RPMI8226 (cell line): Measurements from ENCODE around the gene YPEL1.
"Not testable (repeated sequence)": the region's sequence is repeated elsewhere in the genome, so short reads cannot be mapped to it uniquely, and the experiment has no call there.

Experiments
- DNase-seq: peaks from one replicate; pipeline ENCODE4 v3.0.0-alpha.2; 2015

The YPEL1 gene

DNA sequence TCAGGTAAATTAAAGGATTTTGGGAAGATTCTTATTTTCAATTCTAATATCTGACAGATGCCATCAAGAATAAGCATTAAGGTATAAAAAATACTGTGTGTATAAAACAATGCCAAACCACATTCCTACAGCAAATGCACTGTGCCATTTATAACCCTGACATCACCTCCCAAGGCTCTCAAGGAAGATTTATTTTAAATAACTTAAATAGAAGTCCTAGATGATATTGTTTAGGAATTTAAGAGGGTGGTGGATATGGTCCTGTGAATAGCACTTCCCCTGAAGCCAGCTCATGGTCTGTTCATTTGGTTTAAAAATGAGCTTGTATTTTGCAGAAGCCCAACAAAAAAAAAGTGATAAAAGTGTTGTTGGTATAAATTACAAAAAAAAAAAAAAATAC, 37.7 kb downstream of the YPEL1 start:
- no peak for DNase-seq

DNA sequence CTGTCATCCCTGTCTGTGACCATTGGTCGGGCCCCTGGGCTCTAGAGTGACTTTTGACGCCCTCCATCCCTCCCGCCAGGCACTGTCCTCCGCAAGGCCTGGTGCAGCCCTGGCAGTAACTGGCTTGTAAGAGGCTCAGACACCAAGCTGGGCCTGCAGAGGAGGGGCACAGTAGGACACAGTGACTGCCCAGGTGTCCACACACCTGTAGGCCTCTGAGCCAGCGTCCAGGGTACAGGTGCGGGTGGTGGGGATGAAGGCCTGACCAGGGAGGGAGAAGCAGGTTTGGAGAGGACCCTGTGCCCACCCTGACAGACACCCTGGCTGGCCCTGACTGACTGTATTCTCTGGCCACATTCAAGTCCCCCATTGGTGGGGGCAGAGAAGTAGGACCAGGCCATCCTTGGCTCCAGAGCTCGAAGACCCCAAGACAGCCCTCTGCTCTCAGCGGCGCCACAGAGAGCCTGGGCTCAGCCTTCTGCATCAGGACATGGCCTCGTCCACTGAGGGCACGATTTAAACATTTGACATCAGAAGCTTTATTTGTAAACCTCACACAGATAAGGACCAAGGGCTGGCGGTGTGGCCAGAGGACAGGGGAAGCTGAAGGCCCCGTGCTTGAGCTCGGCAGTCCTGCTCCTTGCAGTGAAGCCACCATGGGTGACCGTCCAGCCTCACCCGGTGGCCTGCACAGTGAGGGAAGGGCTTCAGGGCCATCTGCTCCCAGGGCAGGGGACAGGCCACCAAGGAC, 38.4 kb downstream of the YPEL1 start:
- DNase-seq = no peak

DNA sequence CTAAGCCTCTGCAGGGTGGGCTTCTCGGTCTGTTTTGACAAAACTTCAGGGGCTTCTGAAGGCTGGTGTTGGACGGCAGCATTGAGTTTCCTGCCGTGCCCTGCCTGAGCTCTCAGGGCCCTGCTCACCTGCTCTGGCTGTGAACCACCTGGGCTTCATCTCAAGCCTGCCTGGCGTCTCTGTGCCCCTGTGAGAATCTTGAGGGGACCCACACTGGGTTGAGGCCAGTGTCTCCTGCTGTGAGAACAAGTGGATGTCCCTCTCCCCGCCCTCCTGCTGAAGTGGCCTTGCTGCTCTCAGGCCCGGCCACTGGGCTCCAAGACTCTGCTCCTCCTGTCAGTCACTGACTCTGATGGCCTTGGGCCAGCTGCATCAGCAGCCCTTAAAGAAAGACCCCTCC, 39.5 kb downstream of the YPEL1 start:
- no peak for DNase-seq

DNA sequence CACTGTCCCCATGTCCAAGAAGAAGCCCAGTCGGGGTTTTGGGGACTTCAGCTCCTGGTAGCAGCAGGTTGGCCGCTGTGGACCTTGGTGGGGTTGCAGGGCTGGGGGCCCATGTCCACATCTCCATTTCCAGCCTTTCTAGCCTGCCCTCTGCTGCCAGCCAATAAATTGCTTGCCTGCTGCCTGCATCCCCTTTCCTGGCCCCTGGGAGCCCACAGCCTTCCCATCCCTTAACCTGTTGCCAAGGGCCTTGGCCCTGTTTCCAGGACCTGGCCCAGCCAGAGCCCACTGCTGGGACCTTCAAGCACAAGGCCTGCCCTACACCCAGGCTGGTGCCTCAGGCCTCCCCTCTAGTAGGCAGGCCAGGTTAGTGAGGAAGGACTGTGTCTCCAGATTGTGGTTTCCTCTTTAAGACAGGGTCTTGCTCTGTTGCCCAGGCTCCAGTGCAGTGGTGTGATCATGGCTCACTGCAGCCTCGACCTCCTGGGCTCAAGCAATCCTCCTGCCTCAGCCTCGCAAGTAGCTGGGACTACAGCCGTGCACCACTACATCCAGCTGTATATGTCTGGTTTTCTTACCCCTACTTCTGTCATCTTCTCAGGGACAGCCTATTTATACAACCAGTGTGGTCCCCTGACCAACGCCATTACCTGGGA, 40.0 kb downstream of the YPEL1 start:
- no peak for DNase-seq

DNA sequence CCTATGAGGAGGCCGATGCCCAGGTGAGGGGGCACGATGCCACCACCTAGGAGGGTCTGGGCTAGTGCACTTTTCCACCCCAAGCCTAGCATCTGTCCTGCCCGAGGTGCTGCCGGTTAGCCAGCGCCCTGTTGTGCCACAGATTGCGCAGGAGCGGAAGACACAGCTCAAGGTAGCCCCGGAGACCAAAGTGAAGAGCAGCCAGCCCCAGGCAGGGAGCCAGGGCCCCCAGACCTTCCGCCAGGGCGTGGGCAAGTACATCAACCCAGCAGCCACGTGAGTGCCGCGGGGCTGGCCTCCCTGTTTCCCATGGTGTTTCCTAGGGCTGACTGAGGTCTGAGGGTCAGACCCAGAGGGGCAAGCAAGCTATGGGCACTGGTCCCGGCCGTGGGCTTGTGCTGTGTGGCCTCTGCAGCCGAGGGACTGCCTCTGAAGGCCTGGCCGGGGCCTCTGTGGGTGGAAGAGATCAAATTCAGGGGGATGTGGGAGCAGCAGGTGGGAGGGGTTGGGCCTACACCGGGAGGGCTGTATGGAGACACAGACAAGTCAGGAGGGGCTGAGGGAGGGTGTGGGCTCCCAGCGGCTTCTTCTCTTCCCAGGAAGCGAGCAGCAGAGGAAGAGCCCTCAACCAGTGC, 40.7 kb downstream of the YPEL1 start:
- DNase-seq = no peak

DNA sequence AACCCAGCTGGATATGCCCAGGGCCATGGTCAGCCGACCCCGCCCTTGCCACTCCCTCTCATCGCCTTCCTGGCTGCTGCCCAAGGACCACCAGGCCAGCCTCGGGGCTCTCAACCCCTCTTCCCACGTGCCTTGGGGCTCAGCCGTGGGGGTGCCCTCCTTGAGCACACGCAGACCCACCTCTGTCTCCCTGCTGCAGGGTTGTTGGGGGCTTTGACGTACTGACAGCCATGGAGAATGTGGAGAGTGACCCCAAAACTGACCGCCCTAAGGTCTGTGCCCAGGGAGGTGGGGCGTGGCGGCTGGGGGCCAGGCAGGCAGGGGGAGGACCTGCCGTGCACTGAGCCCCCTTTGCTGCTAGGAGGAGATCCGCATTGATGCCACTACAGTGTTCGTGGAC, 41.2 kb downstream of the YPEL1 start:
- no peak for DNase-seq

DNA sequence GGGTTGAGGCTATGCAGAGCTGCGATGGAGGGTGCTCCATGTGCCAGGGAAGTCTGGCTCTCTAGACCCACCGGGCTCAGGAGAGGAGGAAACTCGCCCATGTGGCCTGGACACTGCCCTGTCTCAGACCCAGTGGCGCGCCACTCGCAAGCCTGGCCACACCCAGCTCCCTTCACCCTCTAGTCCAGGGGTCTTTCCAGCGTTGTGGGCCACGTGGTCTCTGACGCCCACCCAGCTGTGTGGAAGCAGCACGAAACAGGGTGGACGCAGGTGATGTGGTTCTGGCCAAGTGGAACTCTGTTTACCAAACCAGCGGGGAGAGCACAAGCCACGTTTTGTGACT, 41.6 kb downstream of the YPEL1 start:
- no peak for DNase-seq

DNA sequence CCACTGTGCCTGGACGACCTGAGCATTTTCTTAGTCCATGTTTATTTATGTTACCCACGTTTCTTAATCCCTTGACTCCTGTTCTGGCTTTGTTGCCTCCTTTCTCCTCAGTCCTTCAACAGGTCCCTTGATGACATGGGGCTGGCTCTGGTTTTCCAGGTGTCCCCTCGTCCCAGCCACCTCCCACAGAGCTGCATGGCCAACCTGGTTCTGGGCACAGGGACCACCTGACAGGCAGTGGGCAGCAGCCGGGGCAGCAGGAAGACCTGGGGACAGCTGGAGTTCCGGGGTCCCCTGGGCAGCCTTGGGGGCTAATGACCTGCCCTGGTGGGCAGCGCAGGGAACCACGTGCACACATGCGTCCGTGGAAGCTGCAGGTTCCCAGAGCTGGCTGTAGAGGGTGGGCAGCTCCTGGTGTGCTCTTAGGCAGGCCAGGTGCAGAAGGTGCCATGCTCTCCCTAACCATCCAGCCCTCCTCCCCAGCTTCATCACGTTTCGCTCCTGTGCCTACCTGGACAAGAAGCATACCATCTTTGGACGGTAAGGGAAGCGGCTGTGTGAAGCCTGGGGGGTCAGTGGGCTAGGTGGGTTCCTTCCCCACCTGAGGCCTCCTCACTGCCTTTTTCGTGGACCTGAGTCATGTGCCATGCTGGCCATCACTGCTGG, 42.1 kb downstream of the YPEL1 start:
- no peak for DNase-seq

DNA sequence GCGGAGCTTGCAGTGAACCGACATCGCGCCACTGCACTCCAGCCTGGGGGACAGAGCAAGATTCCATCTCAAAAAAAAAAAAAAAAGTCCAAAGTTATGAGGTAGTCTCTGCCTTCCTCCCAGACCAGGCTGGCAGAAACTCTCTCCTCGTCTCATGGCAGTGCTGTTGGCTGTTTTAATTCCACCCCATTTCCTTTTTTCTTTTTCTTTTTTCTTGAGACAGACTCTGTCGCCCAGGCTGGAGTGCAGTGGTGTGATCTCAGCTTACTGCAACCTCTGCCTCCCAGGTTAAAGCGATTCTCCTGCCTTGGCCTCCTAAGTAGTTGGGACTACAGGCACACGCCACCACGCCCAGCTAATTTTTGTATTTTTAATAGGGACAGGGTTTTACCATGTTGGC, 42.7 kb downstream of the YPEL1 start:
- not testable (repeated sequence) for DNase-seq

DNA sequence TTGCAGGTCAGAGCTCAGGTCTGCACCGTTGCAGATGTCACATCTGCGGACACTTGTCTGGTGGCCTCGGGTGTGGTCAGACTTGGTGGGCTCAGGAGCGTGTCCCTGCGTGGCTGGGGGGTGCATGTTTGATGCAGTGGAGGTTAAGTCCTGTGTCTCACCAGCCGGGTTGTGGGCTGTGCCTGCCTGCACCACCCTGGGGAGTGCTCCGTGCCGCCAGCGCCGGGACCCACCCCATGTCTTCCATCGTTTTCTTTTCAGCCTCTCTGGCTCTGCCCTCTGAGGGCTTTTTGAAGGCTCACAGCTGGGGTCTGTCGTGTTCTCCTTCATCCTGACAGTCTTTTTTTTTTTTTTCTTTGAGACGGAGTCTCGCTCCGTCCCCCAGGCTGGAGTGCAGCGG, 43.8 kb downstream of the YPEL1 start:
- no peak for DNase-seq

DNA sequence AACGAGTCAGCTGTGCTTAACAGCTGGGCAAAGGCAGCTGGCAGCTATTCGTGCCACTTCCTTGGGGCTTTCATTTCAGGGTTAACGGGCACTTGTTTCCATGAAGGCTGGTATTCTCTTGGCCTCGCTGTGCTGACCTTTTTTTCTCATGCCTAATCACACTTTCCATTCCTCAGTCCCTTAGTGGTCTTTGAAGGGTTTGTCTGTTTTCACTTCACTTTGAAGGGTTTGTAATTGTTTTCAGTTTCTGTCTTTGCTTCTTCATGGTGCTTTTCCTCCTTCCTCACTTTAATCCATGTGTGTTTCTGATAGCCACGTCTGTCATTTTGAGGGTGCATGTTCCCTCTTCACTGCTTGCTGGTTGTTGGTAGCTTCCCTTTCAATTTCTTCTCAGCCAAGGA, 45.2 kb downstream of the YPEL1 start:
- DNase-seq = peak; percentile 48

DNA sequence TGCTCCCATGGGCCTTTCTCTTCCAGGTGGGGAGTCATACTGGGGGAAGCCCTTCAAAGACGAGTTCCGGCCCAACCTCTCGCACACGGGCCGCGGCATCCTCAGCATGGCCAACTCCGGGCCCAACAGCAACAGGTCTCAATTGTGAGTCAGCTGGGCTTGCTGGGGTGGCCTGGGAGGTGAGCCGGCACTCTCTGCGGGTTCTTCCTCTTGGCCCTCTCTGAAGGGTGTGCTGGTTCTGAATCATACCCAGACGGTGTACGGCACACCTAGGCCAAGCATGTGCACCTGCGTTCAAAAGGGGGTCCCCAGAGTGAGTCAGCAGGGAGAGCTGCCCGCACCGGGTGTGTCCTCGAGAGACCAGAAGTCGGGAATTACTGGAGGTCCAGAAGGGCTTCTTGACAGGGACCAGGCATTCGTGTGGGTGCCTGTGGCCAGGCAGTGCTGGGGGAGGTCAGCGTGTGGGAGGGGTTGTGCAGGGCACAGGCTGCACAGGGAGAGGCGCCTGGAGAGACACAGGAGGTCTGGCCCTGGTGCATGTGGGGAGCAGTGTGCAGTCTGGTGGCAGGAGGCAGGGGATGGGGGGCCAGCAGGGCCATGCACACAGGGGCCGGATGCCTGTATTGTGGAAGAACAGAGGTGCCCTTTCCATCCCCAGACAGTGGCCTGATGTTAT, 46.8 kb downstream of the YPEL1 start:
- DNase-seq = no peak

DNA sequence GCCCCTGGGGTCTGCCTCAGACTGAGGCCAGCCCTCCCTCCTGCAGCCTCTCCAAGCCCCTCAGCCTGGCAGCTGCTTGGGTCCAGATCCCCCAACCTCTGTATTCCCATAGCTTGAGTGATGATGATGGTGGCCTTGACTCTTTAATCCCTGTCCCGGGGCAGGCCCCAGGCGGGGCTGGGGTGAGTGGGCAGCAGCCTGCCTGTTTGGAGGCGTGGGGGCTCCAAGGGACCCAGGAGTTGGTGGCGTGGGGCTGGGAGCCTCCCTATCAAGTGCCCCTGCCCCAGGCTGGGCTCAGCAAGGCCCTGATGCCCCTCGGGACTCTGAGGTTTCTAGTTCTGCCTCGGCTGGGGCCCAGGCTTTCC, 47.3 kb downstream of the YPEL1 start:
- DNase-seq = no peak

DNA sequence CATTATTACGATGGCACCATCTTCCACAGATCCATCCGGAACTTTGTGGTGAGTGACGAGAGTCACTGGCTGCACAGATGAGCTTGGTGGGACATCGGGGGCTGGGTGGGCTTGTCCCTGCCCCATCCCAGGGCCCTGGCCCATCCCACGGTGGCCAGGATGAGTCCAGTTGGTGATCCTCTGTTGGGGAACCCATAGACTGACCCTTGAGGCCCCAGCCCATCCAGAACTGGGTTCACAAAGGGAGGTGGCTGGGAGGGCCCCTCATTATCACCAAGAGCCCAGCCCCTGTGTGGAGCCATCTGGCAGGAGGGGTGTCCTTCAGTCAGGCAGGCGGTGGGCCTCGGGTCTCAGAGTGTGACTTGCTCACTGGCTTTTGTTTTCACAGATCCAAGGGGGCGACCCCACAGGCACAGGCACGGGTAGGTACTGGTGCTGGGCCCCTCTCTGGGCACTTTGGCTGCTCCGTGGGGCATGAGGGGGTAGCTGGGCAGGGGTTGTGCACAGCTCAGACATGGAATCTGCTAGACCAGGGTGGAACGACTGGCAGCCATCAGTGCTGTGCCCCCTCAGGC, 47.8 kb downstream of the YPEL1 start:
- no peak for DNase-seq

DNA sequence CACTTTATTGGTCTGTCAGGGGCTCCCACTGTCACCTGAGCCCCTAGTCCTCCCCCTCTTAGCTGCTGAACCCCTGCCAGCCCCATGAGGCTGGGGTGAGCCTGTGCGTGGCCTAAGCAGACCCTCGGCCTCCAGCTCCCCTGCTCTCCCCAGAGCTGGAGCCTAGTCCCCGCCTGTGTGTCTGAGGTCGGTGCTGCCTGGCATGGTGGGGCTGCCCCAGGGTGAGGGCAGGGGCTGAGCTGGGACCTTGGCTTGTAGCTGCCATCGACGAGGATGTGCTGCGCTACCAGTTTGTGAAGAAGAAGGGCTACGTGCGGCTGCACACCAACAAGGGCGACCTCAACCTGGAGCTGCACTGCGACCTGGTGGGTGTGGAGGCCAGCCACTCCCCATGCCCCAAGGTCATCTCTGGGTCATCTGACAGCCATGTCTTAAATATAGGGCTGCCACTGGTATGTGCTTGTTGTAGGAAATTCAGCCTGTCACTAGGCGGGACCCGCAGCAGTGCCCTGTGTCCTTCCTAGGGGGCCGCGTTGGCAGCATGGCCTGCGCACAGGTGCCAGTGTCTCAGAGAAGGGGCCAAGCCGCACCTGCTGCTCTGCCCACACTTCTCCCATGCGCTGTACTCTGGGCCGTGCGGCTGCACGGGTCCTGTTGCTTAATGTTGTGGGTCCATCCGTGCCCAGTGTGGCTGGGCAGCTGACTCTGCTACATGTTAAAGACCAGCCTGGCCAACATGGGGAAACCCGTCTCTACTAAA, 48.8 kb downstream of the YPEL1 start:
- DNase-seq = no peak

DNA sequence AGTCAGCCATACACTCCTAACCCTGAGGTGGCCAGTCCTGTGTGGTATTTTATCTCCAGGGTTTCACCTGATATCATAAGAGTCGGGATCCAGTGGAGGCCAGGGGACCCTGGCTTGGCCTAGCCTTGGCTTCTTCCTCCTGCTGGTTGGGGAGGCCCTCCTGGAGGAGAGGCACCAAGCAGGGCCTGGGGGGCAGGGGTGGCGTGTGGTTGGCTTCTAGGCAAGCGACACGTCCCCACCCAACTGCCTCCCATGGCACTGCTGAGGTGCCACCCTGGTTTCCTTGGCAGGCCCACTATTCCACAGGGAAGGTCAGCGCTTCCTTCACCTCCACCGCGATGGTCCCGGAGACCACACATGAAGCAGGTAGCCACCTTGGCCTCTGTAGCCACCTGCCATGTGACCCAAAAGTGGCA, 49.4 kb downstream of the YPEL1 start:
- no peak for DNase-seq

DNA sequence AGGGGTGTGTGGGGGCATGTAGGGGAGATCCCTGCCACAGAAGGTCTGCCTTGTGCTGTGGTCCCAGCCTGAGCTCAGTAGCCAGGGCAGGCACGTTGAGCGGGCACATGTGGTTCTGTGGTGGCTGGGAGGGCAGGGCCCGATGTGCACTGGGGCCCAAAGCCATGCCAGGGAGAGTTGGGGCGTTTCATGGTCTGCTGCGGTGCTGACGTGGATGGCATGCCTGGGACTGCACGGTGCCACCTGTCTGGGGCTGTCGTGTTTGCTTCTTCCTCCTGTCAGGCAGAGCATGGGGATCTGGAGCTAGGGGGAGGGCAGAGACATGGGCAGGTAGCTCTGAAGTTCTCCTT, 50.5 kb downstream of the YPEL1 start:
- DNase-seq = no peak

DNA sequence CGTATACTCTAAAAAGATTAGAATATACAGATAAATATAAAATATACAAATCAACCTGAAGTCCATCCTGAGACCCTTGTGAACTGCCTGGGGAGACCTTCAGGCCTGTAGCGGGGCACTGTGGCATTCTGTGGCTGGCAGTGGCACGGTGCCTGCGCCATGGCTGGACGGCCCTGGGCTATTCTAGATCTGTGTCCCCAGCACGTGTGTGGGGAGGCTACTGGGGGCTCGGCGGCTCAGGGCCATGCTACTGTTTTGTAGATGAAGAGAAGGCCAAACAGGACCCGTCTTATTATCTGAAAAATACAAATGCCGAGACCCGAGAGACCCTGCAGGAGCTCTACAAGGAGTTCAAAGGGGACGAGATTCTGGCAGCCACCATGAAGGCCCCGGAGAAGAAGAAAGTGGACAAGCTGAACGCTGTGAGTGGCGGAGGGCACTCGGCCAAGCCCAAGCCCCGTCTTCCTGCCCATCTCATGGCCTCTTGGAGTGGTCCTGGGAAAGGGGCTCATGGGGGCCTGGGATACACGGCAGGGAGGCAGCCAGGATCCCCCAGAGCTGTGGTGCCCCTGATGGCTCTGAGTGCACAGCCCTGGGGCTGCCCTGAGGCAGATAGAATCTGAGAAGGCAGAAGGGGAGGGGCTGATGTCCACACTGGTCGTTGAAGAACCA, 51.0 kb downstream of the YPEL1 start:
- no peak for DNase-seq

DNA sequence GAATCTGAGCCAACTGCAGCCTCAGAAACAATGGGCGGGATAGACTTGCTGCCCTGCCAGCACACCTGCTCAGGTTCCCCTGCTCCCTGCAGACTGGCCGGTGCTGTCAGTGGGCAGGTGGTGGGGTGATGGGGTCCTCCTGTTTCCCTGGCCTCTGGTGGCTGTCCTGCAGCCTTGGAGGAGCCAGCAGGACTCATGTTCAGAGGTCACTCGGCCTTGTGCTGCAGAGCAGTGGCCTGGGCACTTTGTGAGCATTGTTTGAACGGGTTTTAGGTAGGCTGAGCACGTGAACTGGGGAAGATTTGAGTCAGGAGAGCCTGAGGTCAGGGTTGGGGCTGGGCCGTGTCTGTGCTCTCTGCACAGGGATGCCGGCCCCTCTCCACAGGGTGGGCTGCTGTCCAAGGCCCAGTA, 52.2 kb downstream of the YPEL1 start:
- DNase-seq = no peak

DNA sequence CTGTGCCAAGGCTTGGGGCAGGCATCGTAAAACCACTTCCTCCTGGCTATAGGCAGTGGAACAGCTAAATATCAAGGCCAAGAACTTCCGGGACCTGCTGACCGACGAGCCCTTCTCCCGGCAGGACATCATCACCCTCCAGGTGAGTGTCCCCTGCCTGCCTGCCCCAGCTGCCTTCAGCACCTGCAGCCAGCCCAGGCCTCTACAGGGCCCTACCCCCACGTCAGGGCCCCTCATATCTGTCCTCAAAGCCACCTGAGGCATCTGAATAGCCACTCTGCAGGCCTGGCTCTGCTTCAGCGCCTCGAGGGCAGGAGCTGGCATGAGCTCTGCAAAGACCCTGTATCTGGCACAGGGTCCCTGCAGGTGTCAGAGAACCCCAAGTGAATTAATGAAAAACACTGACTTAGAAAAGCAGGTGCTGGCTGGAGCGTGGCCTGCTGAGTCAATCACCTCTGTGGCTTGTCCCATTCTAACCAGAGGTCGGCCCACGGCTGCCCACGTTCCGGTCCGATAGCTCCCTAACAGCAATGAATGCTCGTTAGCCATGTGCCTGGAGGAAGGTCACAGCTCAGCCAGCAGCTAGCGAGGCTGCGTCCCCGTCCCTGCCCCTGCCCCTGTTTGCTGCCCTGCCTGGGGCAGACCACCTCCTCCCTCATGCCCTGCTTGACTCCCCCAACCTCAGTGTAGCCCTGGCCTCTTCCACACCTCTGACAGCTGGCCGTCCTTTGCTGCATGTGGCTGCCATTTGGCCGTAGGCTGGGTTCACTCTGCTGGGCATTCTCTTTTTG, 53.0 kb downstream of the YPEL1 start:
- no peak for DNase-seq
